Measurements from ENCODE around the gene PCNX1. TPM values are rescaled to one million over a fixed set of nuclear protein-coding genes. Genes with fewer than 3 reads are reported as not detected.

The PCNX1 gene
- total RNA-seq, 1 donor from 2014 or later, result 37.9 TPM

DNA sequence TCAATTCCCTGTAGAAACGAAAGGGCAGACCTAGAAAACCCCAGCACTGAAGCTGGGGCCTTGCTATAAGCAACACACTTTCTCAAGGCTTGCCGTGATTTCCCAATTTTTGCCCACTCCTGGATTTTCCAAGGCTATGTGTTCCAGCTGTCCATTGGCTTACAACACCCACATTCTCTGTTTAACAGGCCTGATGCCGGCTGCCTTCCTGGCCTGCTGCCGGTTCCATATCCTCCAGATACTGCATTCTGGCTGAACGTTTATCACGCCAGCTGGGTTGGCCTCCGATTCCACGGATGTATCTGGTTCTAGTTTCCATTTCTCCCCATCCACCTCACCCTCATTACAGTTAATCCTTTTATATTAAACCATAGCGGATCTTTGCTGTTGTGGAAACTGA, 2.0 kb upstream of the PCNX1 start:
- peak overlapping the region; percentile 25 for H3K4me3 Mint-ChIP-seq
- peaks cover 23% of the 10 kb centered on the region for H3K4me1 Mint-ChIP-seq (ENCODE audit: unreplicated experiment)
- no peaks in the 10 kb centered on the region for H3K9me3 Mint-ChIP-seq
- TF ChIP-seq, protein P1, sequence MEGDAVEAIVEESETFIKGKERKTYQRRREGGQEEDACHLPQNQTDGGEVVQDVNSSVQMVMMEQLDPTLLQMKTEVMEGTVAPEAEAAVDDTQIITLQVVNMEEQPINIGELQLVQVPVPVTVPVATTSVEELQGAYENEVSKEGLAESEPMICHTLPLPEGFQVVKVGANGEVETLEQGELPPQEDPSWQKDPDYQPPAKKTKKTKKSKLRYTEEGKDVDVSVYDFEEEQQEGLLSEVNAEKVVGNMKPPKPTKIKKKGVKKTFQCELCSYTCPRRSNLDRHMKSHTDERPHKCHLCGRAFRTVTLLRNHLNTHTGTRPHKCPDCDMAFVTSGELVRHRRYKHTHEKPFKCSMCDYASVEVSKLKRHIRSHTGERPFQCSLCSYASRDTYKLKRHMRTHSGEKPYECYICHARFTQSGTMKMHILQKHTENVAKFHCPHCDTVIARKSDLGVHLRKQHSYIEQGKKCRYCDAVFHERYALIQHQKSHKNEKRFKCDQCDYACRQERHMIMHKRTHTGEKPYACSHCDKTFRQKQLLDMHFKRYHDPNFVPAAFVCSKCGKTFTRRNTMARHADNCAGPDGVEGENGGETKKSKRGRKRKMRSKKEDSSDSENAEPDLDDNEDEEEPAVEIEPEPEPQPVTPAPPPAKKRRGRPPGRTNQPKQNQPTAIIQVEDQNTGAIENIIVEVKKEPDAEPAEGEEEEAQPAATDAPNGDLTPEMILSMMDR (conservative IDR thresholded peaks at IDR 0.05), result no peak
- no peak overlapping the region for H3K27ac Mint-ChIP-seq
- no peaks in the 10 kb centered on the region for H3K36me3 Mint-ChIP-seq
- no peaks in the 10 kb centered on the region for H3K27me3 Mint-ChIP-seq
- DNase-seq (ENCODE audit: extremely low spot score, unreplicated experiment), result no peak

DNA sequence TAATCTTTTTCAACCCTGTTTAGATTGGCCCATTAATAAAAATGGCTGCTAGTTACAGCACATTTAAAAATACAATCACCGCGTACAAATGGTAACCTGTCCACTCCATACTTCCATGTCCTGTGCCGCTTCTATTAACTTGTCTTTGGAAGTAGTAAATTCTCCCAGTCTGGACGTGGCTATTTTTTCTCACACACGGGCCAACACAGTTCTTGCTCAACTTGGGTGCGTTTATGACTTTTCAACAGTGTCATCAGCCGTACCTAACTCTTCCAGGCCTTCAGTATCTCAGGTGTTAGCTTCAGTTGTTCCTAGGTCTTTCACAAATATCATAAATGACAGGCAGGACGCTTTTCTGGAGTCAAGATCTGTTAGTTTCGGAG, 475 bp upstream of the PCNX1 start:
- H3K27me3 Mint-ChIP-seq, result no peaks in the 10 kb centered on the region
- TF ChIP-seq, protein P1 (conservative IDR thresholded peaks at IDR 0.05), result no peak
- no peaks in the 10 kb centered on the region for H3K9me3 Mint-ChIP-seq
- peaks cover 37% of the 10 kb centered on the region for H3K4me1 Mint-ChIP-seq (ENCODE audit: unreplicated experiment)
- H3K4me3 Mint-ChIP-seq, result peak overlapping the region; percentile 89
- DNase-seq (ENCODE audit: extremely low spot score, unreplicated experiment), result no peak
- no peaks in the 10 kb centered on the region for H3K36me3 Mint-ChIP-seq
- peak overlapping the region; percentile 87 for H3K27ac Mint-ChIP-seq

DNA sequence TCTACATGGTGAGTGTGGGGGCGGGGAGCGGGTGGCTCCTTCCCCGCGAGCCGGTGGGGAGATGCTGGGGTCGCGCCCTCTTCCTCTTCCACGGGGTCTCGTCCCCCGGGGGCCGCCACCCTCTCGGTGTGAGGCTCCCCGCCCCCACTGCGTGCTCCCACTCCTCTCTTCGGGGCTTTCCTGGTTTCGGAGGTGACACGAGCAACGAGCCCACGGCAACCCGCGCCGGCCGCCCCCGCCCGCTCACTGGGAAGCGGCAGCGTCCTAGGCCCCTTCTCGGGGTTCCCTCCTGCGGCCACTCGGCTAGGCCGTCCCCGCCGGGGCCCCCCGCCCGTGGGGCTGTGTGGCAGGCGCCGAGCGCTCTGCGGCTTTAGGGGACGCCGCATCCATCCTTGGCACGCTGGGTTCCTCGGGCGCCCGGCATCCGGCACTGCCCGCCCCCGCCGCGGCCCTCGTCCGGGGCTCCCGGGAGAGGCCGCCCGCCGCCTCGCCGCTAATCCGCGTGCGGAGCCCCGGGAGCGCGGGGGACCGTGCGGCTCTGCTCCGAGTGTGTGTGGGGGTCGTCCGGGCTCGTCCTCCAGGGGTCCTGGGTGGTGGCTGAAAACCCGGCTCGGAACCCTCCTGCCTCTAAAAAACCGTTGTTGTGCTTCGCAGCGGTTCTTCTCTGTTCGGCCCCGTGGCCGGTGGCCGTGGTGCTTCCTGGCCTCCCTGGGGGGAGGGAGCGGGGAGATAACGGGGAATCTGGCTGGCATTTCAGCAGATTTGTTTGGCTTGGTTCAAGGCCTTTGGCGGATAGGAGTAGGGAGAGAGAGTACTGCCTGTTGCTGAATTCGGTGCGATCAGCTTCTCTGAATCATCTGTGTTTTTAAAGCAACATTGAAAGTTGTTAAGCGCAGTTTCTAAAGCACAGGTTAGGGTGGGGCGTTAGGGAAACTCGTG, 1.0 kb downstream of the PCNX1 start:
- Mint-ChIP-seq H3K4me3 (peak overlapping the region; percentile 96), H3K27ac (peak overlapping the region; percentile 94), H3K36me3 (no peaks in the 10 kb centered on the region), H3K9me3 (no peaks in the 10 kb centered on the region), H3K4me1 (ENCODE audit: unreplicated experiment) (peaks cover 46% of the 10 kb centered on the region), H3K27me3 (no peaks in the 10 kb centered on the region)
- TF ChIP-seq, protein P1 (conservative IDR thresholded peaks at IDR 0.05), result no peak
- peak; percentile 71 for DNase-seq (ENCODE audit: extremely low spot score, unreplicated experiment)

DNA sequence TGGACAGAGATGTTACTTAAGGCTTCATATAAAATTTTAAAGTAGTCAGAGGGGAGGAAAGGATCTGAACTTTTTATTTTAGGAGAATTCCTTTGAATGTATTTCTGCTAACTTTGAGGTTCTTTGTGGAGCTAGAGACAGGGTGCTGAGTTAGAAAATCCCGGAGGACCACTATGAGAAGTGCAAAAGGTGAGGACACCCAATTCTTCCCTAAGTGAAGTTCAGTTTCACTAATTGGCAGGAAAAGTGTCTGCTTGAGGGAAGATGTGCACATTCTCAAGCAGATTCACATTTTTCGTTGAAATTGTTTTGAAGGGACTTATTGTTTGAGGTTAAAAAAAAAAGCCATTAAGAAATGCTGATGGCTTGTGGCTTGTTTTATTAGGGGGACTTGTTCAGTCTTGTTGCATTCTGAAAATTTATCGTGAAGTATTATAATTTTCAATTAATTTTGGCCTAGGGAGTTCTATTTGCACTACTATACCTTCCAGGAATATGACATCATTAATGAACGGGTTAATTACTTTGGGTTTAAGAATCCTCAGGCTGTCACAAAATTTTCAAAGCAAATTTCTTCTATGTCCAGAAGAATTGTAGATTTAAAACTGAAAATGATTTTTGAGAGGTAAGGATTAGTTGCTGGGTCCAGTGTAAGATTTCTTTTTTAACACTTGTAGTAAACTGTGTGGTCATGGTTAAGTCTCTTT, 1.8 kb downstream of the PCNX1 start:
- Mint-ChIP-seq H3K27me3 (no peaks in the 10 kb centered on the region), H3K4me1 (ENCODE audit: unreplicated experiment) (peaks cover 46% of the 10 kb centered on the region), H3K4me3 (peak overlapping the region; percentile 96), H3K9me3 (no peaks in the 10 kb centered on the region), H3K27ac (peak overlapping the region; percentile 94), H3K36me3 (no peaks in the 10 kb centered on the region)
- TF ChIP-seq, protein P1 (conservative IDR thresholded peaks at IDR 0.05), result no peak
- DNase-seq (ENCODE audit: extremely low spot score, unreplicated experiment), result no peak

DNA sequence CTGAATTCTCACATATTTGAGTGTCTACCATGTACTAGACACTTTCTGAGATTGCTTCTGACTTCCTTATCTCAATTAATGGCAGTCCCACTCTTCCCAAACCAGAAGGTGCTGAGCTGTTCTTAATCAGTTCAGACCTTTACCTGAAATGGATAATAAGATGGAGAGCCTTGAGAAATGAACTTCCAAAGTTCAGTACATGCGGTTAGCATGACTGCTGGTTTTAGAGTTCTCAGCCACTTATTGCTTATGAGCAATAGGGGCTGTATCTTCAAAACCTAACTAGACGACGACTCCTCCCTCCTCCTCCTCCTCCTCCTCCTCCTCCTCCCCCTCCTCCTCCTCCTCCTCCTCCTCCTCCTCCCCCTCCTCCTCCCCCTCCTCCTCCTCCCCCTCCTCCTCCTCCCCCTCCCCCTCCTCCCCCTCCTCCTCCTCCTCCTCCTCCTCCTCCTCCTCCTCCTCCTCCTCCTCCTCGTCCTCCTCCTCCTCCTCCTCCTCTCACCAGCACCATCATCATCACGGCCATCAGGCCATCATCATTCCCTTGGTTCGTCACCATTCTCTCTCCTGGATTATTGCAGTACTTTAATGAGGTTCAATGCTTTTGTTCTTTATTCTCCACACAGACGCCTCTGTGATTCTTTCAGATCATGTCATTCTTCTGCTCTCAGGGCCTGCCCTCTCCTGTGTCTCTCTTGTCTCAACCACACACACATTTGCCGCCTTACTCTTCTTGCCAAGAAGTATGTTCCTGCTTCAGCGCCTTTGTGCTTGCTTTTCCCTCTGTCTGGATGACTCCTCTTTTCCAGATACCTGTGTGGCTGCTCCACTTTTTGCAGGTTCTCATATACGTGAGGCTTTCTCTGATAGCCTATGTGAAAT, 2.7 kb downstream of the PCNX1 start:
- no peaks in the 10 kb centered on the region for H3K9me3 Mint-ChIP-seq
- H3K36me3 Mint-ChIP-seq, result no peaks in the 10 kb centered on the region
- H3K27me3 Mint-ChIP-seq, result no peaks in the 10 kb centered on the region
- peaks cover 46% of the 10 kb centered on the region for H3K4me1 Mint-ChIP-seq (ENCODE audit: unreplicated experiment)
- peak overlapping the region; percentile 94 for H3K27ac Mint-ChIP-seq
- TF ChIP-seq, protein P1 (conservative IDR thresholded peaks at IDR 0.05), result no peak
- DNase-seq (ENCODE audit: extremely low spot score, unreplicated experiment), result no peak
- peak overlapping the region; percentile 96 for H3K4me3 Mint-ChIP-seq
